Keratinocyte (primary cell): Measurements from ENCODE around the gene PCDH9. TPM values are rescaled to one million over a fixed set of nuclear protein-coding genes. Genes with fewer than 3 reads are reported as not detected.

Source experiments
- DNase-seq: peaks from one replicate; pipeline ENCODE4 v3.0.0-alpha.2; 2011; ENCODE audit warnings: low read depth, missing footprints, low spot score
- FAIRE-seq: peaks from 2 replicates; lab custom pipeline; 2011; peaks lifted over from hg19 to GRCh38; lab: Jason Lieb, UNC
- H2AFZ ChIP-seq: 2 replicates; pipeline ENCODE4 v1.6.0; 2012; ENCODE audit warnings: low read length, control low read depth, inconsistent platforms; ENCODE audit not compliant: control insufficient read depth
- H3K27ac ChIP-seq: 2 replicates; pipeline ENCODE4 v1.5.1; 2011; ENCODE audit warnings: low read length; ENCODE audit not compliant: control insufficient read depth, insufficient read depth
- H3K27me3 ChIP-seq: 3 replicates; pipeline ENCODE4 v1.6.0; 2011; ENCODE audit warnings: low read length; ENCODE audit not compliant: control insufficient read depth, insufficient read depth; ENCODE audit errors: extremely low read depth
- H3K36me3 ChIP-seq, 2 experiments: 2 replicates in 1 of 2; 3 replicates in 1 of 2; pipeline ENCODE4 v1.5.1; 2011; ENCODE audit warnings: low read length in 2 of 2, mild to moderate bottlenecking in 1 of 2; ENCODE audit not compliant: control insufficient read depth in 2 of 2, insufficient read depth in 2 of 2; ENCODE audit errors: extremely low read depth in 1 of 2
- H3K4me1 ChIP-seq: 3 replicates; pipeline ENCODE4 v1.5.1; 2011; ENCODE audit warnings: low read length; ENCODE audit not compliant: control insufficient read depth, insufficient read depth; ENCODE audit errors: extremely low read depth
- H3K4me2 ChIP-seq: 3 replicates; pipeline ENCODE4 v1.6.0; 2011; ENCODE audit warnings: low read depth, low read length; ENCODE audit not compliant: control insufficient read depth, insufficient read depth; ENCODE audit errors: extremely low read depth
- H3K4me3 ChIP-seq, 3 experiments: fragments of 200-600 bp in 1 of 3; sonication (generic) in 1 of 3; 2 replicates in 2 of 3; 3 replicates in 1 of 3; pipeline ENCODE4 v1.5.1; 2011 to 2016; ENCODE audit warnings: low read length in 3 of 3, mild to moderate bottlenecking in 3 of 3, control low read depth in 2 of 3, inconsistent platforms in 1 of 3, low read depth in 1 of 3, mixed read lengths in 1 of 3, mixed run types in 1 of 3, moderate library complexity in 1 of 3; ENCODE audit not compliant: control insufficient read depth in 2 of 3, insufficient read depth in 2 of 3; ENCODE audit errors: extremely low read depth in 1 of 3
- H3K79me2 ChIP-seq: 2 replicates; pipeline ENCODE4 v1.6.0; 2012; ENCODE audit warnings: low read length; ENCODE audit not compliant: control insufficient read depth, insufficient read depth
- H3K9ac ChIP-seq: 3 replicates; pipeline ENCODE4 v1.6.0; 2011; ENCODE audit warnings: low read length; ENCODE audit not compliant: control insufficient read depth, insufficient read depth; ENCODE audit errors: extremely low read depth
- H3K9me1 ChIP-seq: 3 replicates; pipeline ENCODE4 v1.6.0; 2011; ENCODE audit warnings: low read length; ENCODE audit not compliant: control insufficient read depth, insufficient read depth; ENCODE audit errors: extremely low read depth
- H3K9me3 ChIP-seq: 2 replicates; pipeline ENCODE4 v1.5.1; 2012; ENCODE audit warnings: low read depth, low read length; ENCODE audit not compliant: control insufficient read depth
- H4K20me1 ChIP-seq: 3 replicates; pipeline ENCODE4 v1.6.0; 2011; ENCODE audit warnings: low read length; ENCODE audit not compliant: control insufficient read depth, insufficient read depth; ENCODE audit errors: extremely low read depth
- EZH2 ChIP-seq: IDR thresholded peaks from one replicate; pipeline ENCODE4 v1.6.1; 2012; ENCODE audit warnings: inconsistent platforms, mild to moderate bottlenecking, low read length, moderate library complexity
- dilution Hi-C: fragments of 300-500 bp; cut with MboI; formaldehyde crosslinking; loops from one replicate; pipeline ENCODE4 v1.7.0; 2020; ENCODE audit warnings: low sequenced_read_pairs; ENCODE audit not compliant: extremely low pct_ligation_motif_present
- polyA plus RNA-seq, 5 experiments: library from polyadenylated mRNA; depleted of rRNA in 3 of 5; stranded (reverse) in 3 of 5; stranded (forward) in 1 of 5; unstranded in 1 of 5; fragments of >200 nt; gene quantifications; 1 replicate in 1 of 5; 2 replicates in 3 of 5; 3 replicates in 1 of 5; pipeline versions ENCODE4 v1.2.1 to v1.2.3, GENCODE V29; 2011 to 2012; ENCODE audit warnings: missing spikeins in 2 of 5, low read depth in 1 of 5, low replicate concordance in 1 of 5
- TF ChIP-seq, protein P1 (sequence below), 3 experiments: IDR thresholded peaks in 1 of 3; conservative IDR thresholded peaks in 1 of 3; optimal IDR thresholded peaks in 1 of 3; 2 replicates in 2 of 3; 3 replicates in 1 of 3; pipeline versions ENCODE3 to v1.5.1; 2011; ENCODE audit warnings: low read length in 3 of 3, mild to moderate bottlenecking in 3 of 3, moderate library complexity in 2 of 3, control low read depth in 1 of 3, inconsistent platforms in 1 of 3; ENCODE audit not compliant: insufficient read depth in 2 of 3; ENCODE audit errors: extremely low read depth in 1 of 3

PCDH9 gene
- polyA plus RNA-seq, 1 donor (not counting 4 experiments of a cell fraction or from before 2014, with no cell fraction given), result 0.21 TPM

GRCh38 chr13:67151652-67152051, 78.5 kb downstream of the PCDH9 start:
- FAIRE-seq, result no peak
- Histone ChIP-seq H3K4me3 (no peak overlapping the region), H3K9ac (no peak overlapping the region), H3K9me3 (no peaks in the 10 kb centered on the region), H3K36me3 (no peaks in the 10 kb centered on the region), H3K9me1 (no peaks in the 10 kb centered on the region), H2AFZ (no peak overlapping the region), H3K4me1 (no peaks in the 10 kb centered on the region), H3K79me2 (no peaks in the 10 kb centered on the region), H4K20me1 (no peaks in the 10 kb centered on the region), H3K4me2 (no peak overlapping the region), H3K27me3 (no peaks in the 10 kb centered on the region), H3K27ac (no peak overlapping the region)
- TF ChIP-seq, protein P1, sequence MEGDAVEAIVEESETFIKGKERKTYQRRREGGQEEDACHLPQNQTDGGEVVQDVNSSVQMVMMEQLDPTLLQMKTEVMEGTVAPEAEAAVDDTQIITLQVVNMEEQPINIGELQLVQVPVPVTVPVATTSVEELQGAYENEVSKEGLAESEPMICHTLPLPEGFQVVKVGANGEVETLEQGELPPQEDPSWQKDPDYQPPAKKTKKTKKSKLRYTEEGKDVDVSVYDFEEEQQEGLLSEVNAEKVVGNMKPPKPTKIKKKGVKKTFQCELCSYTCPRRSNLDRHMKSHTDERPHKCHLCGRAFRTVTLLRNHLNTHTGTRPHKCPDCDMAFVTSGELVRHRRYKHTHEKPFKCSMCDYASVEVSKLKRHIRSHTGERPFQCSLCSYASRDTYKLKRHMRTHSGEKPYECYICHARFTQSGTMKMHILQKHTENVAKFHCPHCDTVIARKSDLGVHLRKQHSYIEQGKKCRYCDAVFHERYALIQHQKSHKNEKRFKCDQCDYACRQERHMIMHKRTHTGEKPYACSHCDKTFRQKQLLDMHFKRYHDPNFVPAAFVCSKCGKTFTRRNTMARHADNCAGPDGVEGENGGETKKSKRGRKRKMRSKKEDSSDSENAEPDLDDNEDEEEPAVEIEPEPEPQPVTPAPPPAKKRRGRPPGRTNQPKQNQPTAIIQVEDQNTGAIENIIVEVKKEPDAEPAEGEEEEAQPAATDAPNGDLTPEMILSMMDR (optimal IDR thresholded peaks at IDR 0.05 in 1 of 3, IDR thresholded peaks at IDR 0.05 in 1 of 3, conservative IDR thresholded peaks at IDR 0.05 in 1 of 3; ENCODE audit: extremely low read depth in 1 of 3, insufficient read depth in 2 of 3, low read length in 3 of 3), result no peak
- TF ChIP-seq EZH2, result no peak
- dilution Hi-C loops, result no loop called here
- no peak for DNase-seq

- no peak for DNase-seq
- no peaks in the 10 kb centered on the region for H3K9me1 ChIP-seq
- H3K9ac ChIP-seq, result no peak overlapping the region
- H3K4me3 ChIP-seq, result no peak overlapping the region
- dilution Hi-C loops, result no loop called here
- H4K20me1 ChIP-seq, result no peaks in the 10 kb centered on the region
- H2AFZ ChIP-seq, result no peak overlapping the region
- H3K36me3 ChIP-seq, result no peaks in the 10 kb centered on the region
- H3K27ac ChIP-seq, result no peak overlapping the region
- H3K79me2 ChIP-seq, result no peaks in the 10 kb centered on the region
- TF ChIP-seq EZH2, result no peak
- TF ChIP-seq, protein P1 (optimal IDR thresholded peaks at IDR 0.05 in 1 of 3, IDR thresholded peaks at IDR 0.05 in 1 of 3, conservative IDR thresholded peaks at IDR 0.05 in 1 of 3; ENCODE audit: extremely low read depth in 1 of 3, insufficient read depth in 2 of 3, low read length in 3 of 3), result no peak
- no peak overlapping the region for H3K4me2 ChIP-seq
- no peak for FAIRE-seq
- no peaks in the 10 kb centered on the region for H3K27me3 ChIP-seq
- no peaks in the 10 kb centered on the region for H3K4me1 ChIP-seq
- H3K9me3 ChIP-seq, result no peaks in the 10 kb centered on the region
These were observed 79.5 kb downstream of the PCDH9 start for GRCh38 chr13:67150608-67151007.
